HEK293 (cell line): ENCODE results near the gene CNDP2.

ENCODE experiments used
- CTCF ChIA-PET: fragments of 350-600 bp; formaldehyde crosslinking; extraction: SDS; loops from one replicate; lab custom pipeline; 2021; ENCODE audit warnings: antibody characterized with exemption; lab: Yijun Ruan, JAX
- POLR2A ChIA-PET: fragments of 300-600 bp; formaldehyde crosslinking; extraction: SDS; loops from one replicate; lab custom pipeline; 2020; ENCODE audit warnings: antibody characterized with exemption, inconsistent platforms; lab: Yijun Ruan, JAX
- H3K27ac ChIP-seq: fragments of 200-500 bp; sonication (Bioruptor generic); 2 replicates; pipeline ENCODE4 v1.5.1; 2014; ENCODE audit warnings: low read depth, low read length, control low read depth, inconsistent platforms; ENCODE audit errors: extremely low read depth
- H3K36me3 ChIP-seq, 2 experiments: fragments of 200-500 bp in 1 of 2; sonication (Bioruptor generic) in 1 of 2; 1 replicate in 1 of 2; 2 replicates in 1 of 2; pipeline ENCODE4 v1.5.1; 2014 to 2017; ENCODE audit warnings: inconsistent platforms in 2 of 2, low read length in 2 of 2; ENCODE audit not compliant: control insufficient read depth in 2 of 2, insufficient read depth in 1 of 2
- H3K4me1 ChIP-seq: fragments of 200-500 bp; sonication (Bioruptor generic); 2 replicates; pipeline ENCODE4 v1.5.1; 2014; ENCODE audit warnings: mild to moderate bottlenecking, low read length, inconsistent platforms; ENCODE audit not compliant: control insufficient read depth, insufficient read depth
- H3K4me3 ChIP-seq: 2 replicates; pipeline ENCODE4 v1.5.1; 2011; ENCODE audit warnings: low read depth, mild to moderate bottlenecking, control low read depth, low read length, moderate library complexity
- H3K9me3 ChIP-seq: fragments of 200-500 bp; sonication (Bioruptor generic); 2 replicates; pipeline ENCODE4 v1.5.1; 2014; ENCODE audit warnings: low read depth, low read length, inconsistent platforms; ENCODE audit not compliant: control insufficient read depth, insufficient read depth
- AEBP2 ChIP-seq: fragments of 450-650 bp; formaldehyde crosslinking; IDR thresholded peaks from 2 replicates; pipeline ENCODE4 v1.5.1; 2016; ENCODE audit warnings: missing biosample characterization, missing genetic modification characterization, borderline replicate concordance
- MYNN ChIP-seq: fragments of 450-650 bp; formaldehyde crosslinking; IDR thresholded peaks from 2 replicates; pipeline ENCODE4 v1.5.1; 2016; ENCODE audit warnings: missing biosample characterization, missing genetic modification characterization, borderline replicate concordance
- PATZ1 ChIP-seq: fragments of 450-650 bp; formaldehyde crosslinking; IDR thresholded peaks from 2 replicates; pipeline ENCODE4 v1.5.1; 2016; ENCODE audit warnings: missing biosample characterization, missing genetic modification characterization
- WT1 ChIP-seq: fragments of 450-650 bp; formaldehyde crosslinking; IDR thresholded peaks from 2 replicates; pipeline ENCODE4 v1.5.1; 2016; ENCODE audit warnings: missing biosample characterization, missing genetic modification characterization
- ZFP41 ChIP-seq: fragments of 450-650 bp; formaldehyde crosslinking; IDR thresholded peaks from 2 replicates; pipeline ENCODE4 v1.5.1; 2016; ENCODE audit warnings: missing biosample characterization, missing genetic modification characterization, borderline replicate concordance
- ZNF146 ChIP-seq: fragments of 450-650 bp; formaldehyde crosslinking; IDR thresholded peaks from 2 replicates; pipeline ENCODE4 v1.5.1; 2016; ENCODE audit warnings: missing biosample characterization, missing genetic modification characterization
- ZNF16 ChIP-seq: fragments of 450-650 bp; formaldehyde crosslinking; IDR thresholded peaks from 2 replicates; pipeline ENCODE4 v1.5.1; 2016; ENCODE audit warnings: low read depth, missing biosample characterization, missing genetic modification characterization
- ZNF18 ChIP-seq: fragments of 450-650 bp; formaldehyde crosslinking; IDR thresholded peaks from 2 replicates; pipeline ENCODE4 v1.5.1; 2016; ENCODE audit warnings: missing biosample characterization, missing genetic modification characterization
- ZNF324 ChIP-seq: fragments of 450-650 bp; formaldehyde crosslinking; IDR thresholded peaks from 2 replicates; pipeline ENCODE4 v1.5.1; 2016; ENCODE audit warnings: missing biosample characterization, missing genetic modification characterization
- ZNF530 ChIP-seq: fragments of 450-650 bp; formaldehyde crosslinking; IDR thresholded peaks from 2 replicates; pipeline ENCODE4 v1.5.1; 2016; ENCODE audit warnings: low read depth, missing biosample characterization, missing genetic modification characterization
- ZNF621 ChIP-seq: fragments of 450-650 bp; formaldehyde crosslinking; IDR thresholded peaks from 2 replicates; pipeline ENCODE4 v1.5.1; 2017; ENCODE audit warnings: missing biosample characterization, missing genetic modification characterization
- ZNF623 ChIP-seq: fragments of 450-650 bp; formaldehyde crosslinking; IDR thresholded peaks from 2 replicates; pipeline ENCODE4 v1.5.1; 2016; ENCODE audit warnings: missing biosample characterization, missing genetic modification characterization
- ZNF629 ChIP-seq: fragments of 450-650 bp; formaldehyde crosslinking; IDR thresholded peaks from 2 replicates; pipeline ENCODE4 v1.5.1; 2017; ENCODE audit warnings: missing biosample characterization, missing genetic modification characterization
- ZNF654 ChIP-seq: fragments of 450-650 bp; formaldehyde crosslinking; IDR thresholded peaks from 2 replicates; pipeline ENCODE4 v1.5.1; 2016; ENCODE audit warnings: low read depth, missing biosample characterization, missing genetic modification characterization
- ZNF660 ChIP-seq: fragments of 450-650 bp; IDR thresholded peaks from 2 replicates; pipeline ENCODE4 v1.5.1; 2018; ENCODE audit warnings: missing biosample characterization, mild to moderate bottlenecking, missing genetic modification characterization
- TF ChIP-seq, protein P1 (sequence below): fragments of 450-650 bp; formaldehyde crosslinking; IDR thresholded peaks from 2 replicates; pipeline ENCODE4 v1.5.1; 2016; ENCODE audit warnings: missing biosample characterization, missing genetic modification characterization

CNDP2 gene

DNA sequence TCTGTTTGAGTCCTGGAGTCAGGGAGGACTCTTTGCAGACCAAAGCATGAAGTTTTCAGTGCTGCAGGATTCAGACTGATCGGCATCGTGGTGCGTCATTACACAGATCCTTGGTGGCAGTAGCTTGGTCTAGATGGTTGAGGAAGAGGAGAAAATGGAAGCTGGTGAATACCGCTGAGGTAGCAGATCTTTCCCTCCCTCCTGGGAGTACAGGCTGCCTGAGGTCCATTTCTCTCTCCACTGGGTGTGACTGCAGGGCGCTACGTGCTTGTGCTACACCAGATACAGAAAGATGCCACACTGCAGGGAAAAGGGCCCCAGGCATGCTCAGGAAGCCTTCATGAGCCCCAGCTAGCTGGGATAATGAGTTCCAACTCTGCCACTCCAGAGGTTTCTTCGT, 34.9 kb downstream of the CNDP2 start:
- H3K9me3 ChIP-seq: no peaks in the 10 kb centered on the region
- ChIA-PET CTCF (interaction anchor here (1.1 to 1.7 kb wide), 2 partner anchors 21 to 654 kb away, joined by 3 to 4 read pairs; no protein-coding TSS in a partner anchor), POLR2A (no interaction called here)
- H3K4me3 ChIP-seq: no peak overlapping the region
- no peak for TF ChIP-seq ZNF146 (tag by site-specific recombination)
- TF ChIP-seq, protein P1, sequence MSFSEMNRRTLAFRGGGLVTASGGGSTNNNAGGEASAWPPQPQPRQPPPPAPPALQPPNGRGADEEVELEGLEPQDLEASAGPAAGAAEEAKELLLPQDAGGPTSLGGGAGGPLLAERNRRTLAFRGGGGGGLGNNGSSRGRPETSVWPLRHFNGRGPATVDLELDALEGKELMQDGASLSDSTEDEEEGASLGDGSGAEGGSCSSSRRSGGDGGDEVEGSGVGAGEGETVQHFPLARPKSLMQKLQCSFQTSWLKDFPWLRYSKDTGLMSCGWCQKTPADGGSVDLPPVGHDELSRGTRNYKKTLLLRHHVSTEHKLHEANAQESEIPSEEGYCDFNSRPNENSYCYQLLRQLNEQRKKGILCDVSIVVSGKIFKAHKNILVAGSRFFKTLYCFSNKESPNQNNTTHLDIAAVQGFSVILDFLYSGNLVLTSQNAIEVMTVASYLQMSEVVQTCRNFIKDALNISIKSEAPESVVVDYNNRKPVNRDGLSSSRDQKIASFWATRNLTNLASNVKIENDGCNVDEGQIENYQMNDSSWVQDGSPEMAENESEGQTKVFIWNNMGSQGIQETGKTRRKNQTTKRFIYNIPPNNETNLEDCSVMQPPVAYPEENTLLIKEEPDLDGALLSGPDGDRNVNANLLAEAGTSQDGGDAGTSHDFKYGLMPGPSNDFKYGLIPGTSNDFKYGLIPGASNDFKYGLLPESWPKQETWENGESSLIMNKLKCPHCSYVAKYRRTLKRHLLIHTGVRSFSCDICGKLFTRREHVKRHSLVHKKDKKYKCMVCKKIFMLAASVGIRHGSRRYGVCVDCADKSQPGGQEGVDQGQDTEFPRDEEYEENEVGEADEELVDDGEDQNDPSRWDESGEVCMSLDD (tag by site-specific recombination): no peak
- TF ChIP-seq ZNF530 (tag by site-specific recombination): no peak
- no peak for TF ChIP-seq ZNF623 (tag by site-specific recombination)
- TF ChIP-seq ZNF654: no peak
- TF ChIP-seq AEBP2 (tag by site-specific recombination): no peak
- TF ChIP-seq ZNF621 (tag by site-specific recombination): no peak
- no peak for TF ChIP-seq ZNF324
- no peak for TF ChIP-seq WT1 (tag by site-specific recombination)
- no peaks in the 10 kb centered on the region for H3K36me3 ChIP-seq
- no peaks in the 10 kb centered on the region for H3K4me1 ChIP-seq
- no peak overlapping the region for H3K27ac ChIP-seq

GRCh38 chr18:74532511-74533025, 36.4 kb downstream of the CNDP2 start:
- no peak overlapping the region for H3K4me3 ChIP-seq
- TF ChIP-seq ZNF660 (no peak), ZNF629 (tag by site-specific recombination) (no peak), PATZ1 (no peak), ZNF18 (tag by site-specific recombination) (no peak), ZFP41 (tag by site-specific recombination) (no peak), ZNF16 (tag by site-specific recombination) (no peak), MYNN (tag by site-specific recombination) (no peak)
- no peaks in the 10 kb centered on the region for H3K9me3 ChIP-seq
- no peaks in the 10 kb centered on the region for H3K4me1 ChIP-seq
- CTCF ChIA-PET: interaction anchor here (0.7 kb wide), 1 partner anchor 10 kb away, joined by 4 read pairs; no protein-coding TSS in a partner anchor
- POLR2A ChIA-PET: no interaction called here
- H3K36me3 ChIP-seq: no peaks in the 10 kb centered on the region
- no peak overlapping the region for H3K27ac ChIP-seq
